CD4-positive, CD25-positive, alpha-beta regulatory T cell (primary cell): ENCODE measurements around the gene ZFHX3. TPM values are rescaled to one million over a fixed set of nuclear protein-coding genes. Genes with fewer than 3 reads are reported as not detected.
"Not testable (repeated sequence)": the region's sequence is repeated elsewhere in the genome, so short reads cannot be mapped to it uniquely, and the experiment has no call there.

Experiments used
- ATAC-seq, 2 donors: fragments of 150-1000 bp; cut with Tn5 transposase; one replicate each; pipeline ENCODE4 v1.10.0; 2021; ENCODE audit warnings: low read depth in 2 of 2, moderate number of reproducible peaks in 2 of 2, moderate library complexity in 1 of 2
- DNase-seq, 3 donors: peaks; one replicate each; pipeline versions ENCODE4 v3.0.0 to v3.0.0-alpha.2; 2012 to 2022; ENCODE audit warnings: mixed read lengths in 1 of 3
- H3K27ac ChIP-seq: one replicate; pipeline ENCODE4 v1.7.0; 2013; ENCODE audit warnings: mild to moderate bottlenecking, low read length; ENCODE audit not compliant: insufficient read depth, poor library complexity, severe bottlenecking
- H3K27me3 ChIP-seq: one replicate; pipeline ENCODE4 v1.7.0; 2013; ENCODE audit warnings: low read length; ENCODE audit not compliant: control insufficient read depth, insufficient read depth
- H3K36me3 ChIP-seq: one replicate; pipeline ENCODE4 v1.7.0; 2013; ENCODE audit warnings: mild to moderate bottlenecking, low read length, moderate library complexity; ENCODE audit not compliant: control insufficient read depth, insufficient read depth
- H3K4me1 ChIP-seq: 2 replicates; pipeline ENCODE4 v1.7.0; 2013; ENCODE audit warnings: mild to moderate bottlenecking, low read length; ENCODE audit not compliant: insufficient read depth, control insufficient read depth, poor library complexity, severe bottlenecking
- H3K4me3 ChIP-seq: one replicate; pipeline ENCODE4 v1.7.0; 2013; ENCODE audit warnings: low read depth, mild to moderate bottlenecking, low read length, moderate library complexity
- H3K9me3 ChIP-seq, 2 experiments: 1 replicate in 1 of 2; 2 replicates in 1 of 2; pipeline ENCODE4 v1.7.0; 2013; ENCODE audit warnings: low read length in 2 of 2, mild to moderate bottlenecking in 1 of 2, moderate library complexity in 1 of 2; ENCODE audit not compliant: control insufficient read depth in 2 of 2
- H3K27ac Mint-ChIP-seq, 3 donors: one replicate each; pipeline ENCODE4 v1.8.0; 2020 to 2022; ENCODE audit warnings: mild to moderate bottlenecking in 3 of 3, mixed read lengths in 3 of 3, moderate library complexity in 2 of 3
- H3K27me3 Mint-ChIP-seq: one replicate; pipeline ENCODE4 v1.8.0; 2022; ENCODE audit warnings: mild to moderate bottlenecking, mixed read lengths
- H3K36me3 Mint-ChIP-seq: one replicate; pipeline ENCODE4 v1.8.0; 2020; ENCODE audit warnings: mixed read lengths
- H3K4me1 Mint-ChIP-seq, 4 donors: one replicate each; pipeline ENCODE4 v1.8.0; 2020 to 2022; ENCODE audit warnings: mixed read lengths in 4 of 4, mild to moderate bottlenecking in 1 of 4
- H3K4me3 Mint-ChIP-seq, 4 donors: one replicate each; pipeline ENCODE4 v1.8.0; 2020 to 2022; ENCODE audit warnings: mild to moderate bottlenecking in 4 of 4, mixed read lengths in 4 of 4, moderate library complexity in 3 of 4
- H3K9me3 Mint-ChIP-seq, 7 donors: one replicate each; pipeline ENCODE4 v1.8.0; 2020 to 2022; ENCODE audit warnings: mixed read lengths in 7 of 7, mild to moderate bottlenecking in 3 of 7, moderate library complexity in 2 of 7
- polyA plus RNA-seq, 4 donors: library from polyadenylated mRNA; unstranded; fragments of 300-500 nt; fragmentation: Illumina TruSeq; gene quantifications; one replicate each; pipeline ENCODE4 v1.2.3, GENCODE V29; 2021
- total RNA-seq: library from RNA; stranded (reverse); gene quantifications from one replicate; pipeline ENCODE4 v1.2.3, GENCODE V29; 2022

The ZFHX3 gene
- total and polyA plus RNA-seq, 5 donors from 2014 or later: 0.01 to 0.94 (median 0.03) TPM; not detected in 1

- no peak for ATAC-seq
- Mint-ChIP-seq H3K27ac (no peak overlapping the region), H3K36me3 (no peaks in the 10 kb centered on the region), H3K9me3 (no peaks in the 10 kb centered on the region), H3K4me1 (no peaks in the 10 kb centered on the region), H3K27me3 (no peaks in the 10 kb centered on the region), H3K4me3 (no peak overlapping the region)
- Histone ChIP-seq H3K4me3 (no peak overlapping the region), H3K4me1 (no peaks in the 10 kb centered on the region), H3K36me3 (no peaks in the 10 kb centered on the region), H3K9me3 (no peaks in the 10 kb centered on the region), H3K27ac (no peak overlapping the region), H3K27me3 (no peaks in the 10 kb centered on the region)
- DNase-seq: no peak
Measured at GRCh38 chr16:72991644-72992043, 56.3 kb downstream of the ZFHX3 start.

GRCh38 chr16:72991211-72991610 lies 56.7 kb downstream of the ZFHX3 start:
- H3K27me3 Mint-ChIP-seq: no peaks in the 10 kb centered on the region

GRCh38 chr16:72990571-72990970 lies 57.4 kb downstream of the ZFHX3 start:
- Mint-ChIP-seq H3K4me3 (no peak overlapping the region), H3K36me3 (no peaks in the 10 kb centered on the region), H3K27ac (no peak overlapping the region), H3K9me3 (no peaks in the 10 kb centered on the region), H3K4me1 (no peaks in the 10 kb centered on the region), H3K27me3 (no peaks in the 10 kb centered on the region)
- Histone ChIP-seq H3K4me3 (no peak overlapping the region), H3K36me3 (no peaks in the 10 kb centered on the region), H3K9me3 (no peaks in the 10 kb centered on the region), H3K27me3 (no peaks in the 10 kb centered on the region), H3K27ac (no peak overlapping the region), H3K4me1 (no peaks in the 10 kb centered on the region)
- ATAC-seq (no peak), DNase-seq (no peak)

More at GRCh38 chr16:72991211-72991610, 56.7 kb downstream of the ZFHX3 start:
- Mint-ChIP-seq H3K4me1 (no peaks in the 10 kb centered on the region), H3K9me3 (no peaks in the 10 kb centered on the region), H3K4me3 (no peak overlapping the region), H3K27ac (no peak overlapping the region), H3K36me3 (no peaks in the 10 kb centered on the region)
- Histone ChIP-seq H3K4me3 (no peak overlapping the region), H3K27ac (no peak overlapping the region), H3K9me3 (no peaks in the 10 kb centered on the region), H3K36me3 (no peaks in the 10 kb centered on the region), H3K4me1 (no peaks in the 10 kb centered on the region), H3K27me3 (no peaks in the 10 kb centered on the region)
- ATAC-seq: no peak
- no peak for DNase-seq

- Mint-ChIP-seq H3K9me3 (no peaks in the 10 kb centered on the region), H3K4me3 (no peak overlapping the region), H3K4me1 (no peaks in the 10 kb centered on the region), H3K27me3 (no peaks in the 10 kb centered on the region), H3K36me3 (no peaks in the 10 kb centered on the region), H3K27ac (no peak overlapping the region)
- no peak overlapping the region for H3K4me3 ChIP-seq
- DNase-seq (no peak), ATAC-seq (no peak)
- H3K4me1 ChIP-seq: no peaks in the 10 kb centered on the region
- no peak overlapping the region for H3K27ac ChIP-seq
- no peaks in the 10 kb centered on the region for H3K36me3 ChIP-seq
- H3K27me3 ChIP-seq: no peaks in the 10 kb centered on the region
- no peaks in the 10 kb centered on the region for H3K9me3 ChIP-seq
Measured at GRCh38 chr16:72989579-72990551, 58.1 kb downstream of the ZFHX3 start.

- H3K4me3 Mint-ChIP-seq, ATAC-seq: not testable (repeated sequence)
Measured at GRCh38 chr16:72989203-72989578, 58.7 kb downstream of the ZFHX3 start.

GRCh38 chr16:72988569-72988968 lies 59.4 kb downstream of the ZFHX3 start:
- DNase-seq (no peak), ATAC-seq (no peak)
- H3K27ac Mint-ChIP-seq: peak overlapping the region in 1 of 3 donors; percentile 58
- H3K36me3 ChIP-seq: no peaks in the 10 kb centered on the region
- H3K27ac ChIP-seq: no peak overlapping the region
- H3K4me3 ChIP-seq: no peak overlapping the region
- no peaks in the 10 kb centered on the region for H3K4me1 ChIP-seq
- H3K27me3 Mint-ChIP-seq: no peaks in the 10 kb centered on the region
- H3K4me1 Mint-ChIP-seq: no peaks in the 10 kb centered on the region
- H3K36me3 Mint-ChIP-seq: no peaks in the 10 kb centered on the region
- H3K27me3 ChIP-seq: no peaks in the 10 kb centered on the region
- no peak overlapping the region for H3K4me3 Mint-ChIP-seq
- H3K9me3 Mint-ChIP-seq: no peaks in the 10 kb centered on the region
- no peaks in the 10 kb centered on the region for H3K9me3 ChIP-seq

More at GRCh38 chr16:72989203-72989578, 58.7 kb downstream of the ZFHX3 start:
- H3K27ac ChIP-seq, H3K9me3 Mint-ChIP-seq, H3K36me3 ChIP-seq, H3K4me3 ChIP-seq, H3K4me1 Mint-ChIP-seq, H3K4me1 ChIP-seq, H3K27ac Mint-ChIP-seq, H3K9me3 ChIP-seq, H3K27me3 ChIP-seq, H3K36me3 Mint-ChIP-seq, DNase-seq, H3K27me3 Mint-ChIP-seq: not testable (repeated sequence)

GRCh38 chr16:72987480-72987901 lies 60.4 kb downstream of the ZFHX3 start:
- Mint-ChIP-seq H3K9me3 (peaks cover 0 to 2% (median 0%) of the 10 kb centered on the region in 7 donors), H3K36me3 (no peaks in the 10 kb centered on the region), H3K27me3 (no peaks in the 10 kb centered on the region), H3K27ac (no peak overlapping the region), H3K4me1 (no peaks in the 10 kb centered on the region), H3K4me3 (no peak overlapping the region)
- Histone ChIP-seq H3K27me3 (no peaks in the 10 kb centered on the region), H3K4me3 (no peak overlapping the region), H3K9me3 (no peaks in the 10 kb centered on the region), H3K4me1 (no peaks in the 10 kb centered on the region), H3K36me3 (no peaks in the 10 kb centered on the region), H3K27ac (no peak overlapping the region)
- DNase-seq (no peak), ATAC-seq (no peak)

- Mint-ChIP-seq H3K9me3 (peaks cover 0 to 2% (median 0%) of the 10 kb centered on the region in 7 donors), H3K36me3 (no peaks in the 10 kb centered on the region), H3K27me3 (no peaks in the 10 kb centered on the region), H3K4me1 (no peaks in the 10 kb centered on the region), H3K4me3 (no peak overlapping the region), H3K27ac (no peak overlapping the region)
- no peak overlapping the region for H3K4me3 ChIP-seq
- DNase-seq (no peak), ATAC-seq (no peak)
- no peaks in the 10 kb centered on the region for H3K27me3 ChIP-seq
- H3K27ac ChIP-seq: no peak overlapping the region
- no peaks in the 10 kb centered on the region for H3K36me3 ChIP-seq
- H3K9me3 ChIP-seq: no peaks in the 10 kb centered on the region
- no peaks in the 10 kb centered on the region for H3K4me1 ChIP-seq
Measured at GRCh38 chr16:72985995-72986394, 61.9 kb downstream of the ZFHX3 start.
